Esophagus muscularis mucosa (tissue), 4 donors: ENCODE data around the gene EHD1. TPM values are rescaled to one million over a fixed set of nuclear protein-coding genes. Genes with fewer than 3 reads are reported as not detected.

ENCODE experiments used
- DNase-seq: peaks from one replicate; pipeline ENCODE4 v3.0.0-alpha.2; 2017; ENCODE audit errors: extremely low spot score
- H3K27ac ChIP-seq, 4 donors: fragments of 200-600 bp; sonication (generic); replicated peaks in 1 of 4; 1 replicate in 3 of 4; 2 replicates in 1 of 4; pipeline ENCODE4 v1.5.1; 2016 to 2019; ENCODE audit warnings: mild to moderate bottlenecking in 1 of 4
- H3K27me3 ChIP-seq, 4 donors: fragments of 200-600 bp; sonication (generic); one replicate each; pipeline versions ENCODE4 v1.5.1 to v1.6.0; 2016 to 2019
- H3K36me3 ChIP-seq, 4 donors: fragments of 200-600 bp; sonication (generic); one replicate each; pipeline ENCODE4 v1.5.1; 2016 to 2019
- H3K4me1 ChIP-seq, 4 donors: fragments of 200-600 bp; sonication (generic); one replicate each; pipeline ENCODE4 v1.5.1; 2016 to 2019
- H3K4me3 ChIP-seq, 4 donors: fragments of 200-600 bp; sonication (generic); 1 replicate in 2 of 4; 2 replicates in 2 of 4; pipeline ENCODE4 v1.5.1; 2016 to 2019; ENCODE audit warnings: mild to moderate bottlenecking in 4 of 4, moderate library complexity in 1 of 4
- H3K9me3 ChIP-seq, 4 donors: fragments of 200-600 bp; sonication (generic); 1 replicate in 3 of 4; 2 replicates in 1 of 4; pipeline ENCODE4 v1.5.1; 2016 to 2019
- EP300 ChIP-seq: sonication (generic); formaldehyde crosslinking; IDR thresholded peaks from one replicate; pipeline ENCODE4 v1.6.1; 2017; ENCODE audit warnings: antibody characterized with exemption
- POLR2A ChIP-seq: fragments of 450-650 bp; IDR thresholded peaks from one replicate; pipeline ENCODE4 v1.6.1; 2017; ENCODE audit warnings: antibody characterized with exemption, moderate library complexity, mild to moderate bottlenecking, low read depth
- POLR2AphosphoS5 ChIP-seq, 2 donors: sonication (generic); formaldehyde crosslinking; IDR thresholded peaks; one replicate each; pipeline ENCODE4 v1.6.1; 2017; ENCODE audit warnings: antibody characterized with exemption in 2 of 2
- WGBS: methylation state at CpG from one replicate; pipeline ENCODE4 v1.1.5; 2018; 5-methylcytosine and 5-hydroxymethylcytosine counted together
- intact Hi-C: fragments of 100-400 bp; cut with DNase I; formaldehyde crosslinking; loops from one replicate; pipeline ENCODE4 v1.15.1; 2023
- total RNA-seq, 4 donors: library from RNA; depleted of rRNA; stranded (reverse); fragments of >200 nt; gene quantifications; one replicate each; pipeline versions ENCODE4 v1.1.0 to v1.2.1, GENCODE V29; 2016
- TF ChIP-seq, protein P1 (sequence below), 3 experiments: fragments of 200-600 bp in 2 of 3; fragments of 450-650 bp in 1 of 3; sonication (generic) in 2 of 3; IDR thresholded peaks; one replicate each; pipeline ENCODE4 v1.5.1; 2017 to 2019; ENCODE audit warnings: antibody characterized with exemption in 3 of 3, mild to moderate bottlenecking in 2 of 3, moderate library complexity in 1 of 3

Gene EHD1
- total RNA-seq, 4 donors from 2014 or later: 57.0 to 193 (median 104) TPM

DNA sequence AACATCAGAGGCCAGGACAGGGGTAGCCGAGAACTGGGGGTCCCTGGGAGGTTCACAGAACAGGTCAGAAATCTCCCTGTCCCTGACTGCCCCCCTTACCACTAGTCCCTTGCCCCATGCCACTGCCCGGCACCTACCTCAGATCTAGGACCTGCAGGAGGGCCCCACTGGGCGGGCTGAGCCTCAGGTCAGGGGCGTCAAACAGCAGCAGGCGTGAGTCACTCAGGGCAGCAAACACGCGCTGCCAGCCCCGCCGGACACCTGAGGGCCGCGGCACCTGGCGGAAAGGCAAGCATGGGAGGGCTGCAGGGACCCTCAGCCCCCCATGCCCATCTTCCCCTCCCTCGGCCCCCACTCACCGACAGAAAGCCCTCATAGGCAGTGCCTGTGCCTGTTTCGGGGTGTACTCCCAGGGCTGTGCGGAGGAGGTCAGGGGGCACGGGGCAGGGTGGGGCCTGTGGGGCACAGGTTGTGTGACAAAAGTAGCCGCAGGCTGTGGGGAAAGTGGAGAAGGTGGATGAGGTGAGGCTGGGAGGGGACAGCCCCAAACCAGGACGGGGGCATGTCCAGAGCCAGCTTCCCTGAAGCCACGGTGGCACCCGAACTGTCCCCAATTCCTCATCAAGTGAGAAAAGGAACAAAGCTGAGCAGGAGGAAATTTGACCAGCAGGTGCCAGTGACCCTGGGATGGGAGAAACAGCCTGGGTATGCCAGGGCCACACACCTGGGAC, 45.8 kb downstream of the EHD1 start:
- intact Hi-C loops: no loop called here
- H3K27ac ChIP-seq: no peak overlapping the region
- H3K9me3 ChIP-seq: no peaks in the 10 kb centered on the region
- H3K4me3 ChIP-seq: no peak overlapping the region
- TF ChIP-seq, protein P1, sequence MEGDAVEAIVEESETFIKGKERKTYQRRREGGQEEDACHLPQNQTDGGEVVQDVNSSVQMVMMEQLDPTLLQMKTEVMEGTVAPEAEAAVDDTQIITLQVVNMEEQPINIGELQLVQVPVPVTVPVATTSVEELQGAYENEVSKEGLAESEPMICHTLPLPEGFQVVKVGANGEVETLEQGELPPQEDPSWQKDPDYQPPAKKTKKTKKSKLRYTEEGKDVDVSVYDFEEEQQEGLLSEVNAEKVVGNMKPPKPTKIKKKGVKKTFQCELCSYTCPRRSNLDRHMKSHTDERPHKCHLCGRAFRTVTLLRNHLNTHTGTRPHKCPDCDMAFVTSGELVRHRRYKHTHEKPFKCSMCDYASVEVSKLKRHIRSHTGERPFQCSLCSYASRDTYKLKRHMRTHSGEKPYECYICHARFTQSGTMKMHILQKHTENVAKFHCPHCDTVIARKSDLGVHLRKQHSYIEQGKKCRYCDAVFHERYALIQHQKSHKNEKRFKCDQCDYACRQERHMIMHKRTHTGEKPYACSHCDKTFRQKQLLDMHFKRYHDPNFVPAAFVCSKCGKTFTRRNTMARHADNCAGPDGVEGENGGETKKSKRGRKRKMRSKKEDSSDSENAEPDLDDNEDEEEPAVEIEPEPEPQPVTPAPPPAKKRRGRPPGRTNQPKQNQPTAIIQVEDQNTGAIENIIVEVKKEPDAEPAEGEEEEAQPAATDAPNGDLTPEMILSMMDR (IDR thresholded peaks at IDR 0.05): no peak
- TF ChIP-seq POLR2AphosphoS5 (IDR thresholded peaks at IDR 0.05) (no peak), POLR2A (no peak), EP300 (no peak)
- no peak for DNase-seq
- WGBS: 87% methylated on average over 11 of the region's 21 CpGs
- no peaks in the 10 kb centered on the region for H3K4me1 ChIP-seq
- no peaks in the 10 kb centered on the region for H3K36me3 ChIP-seq
- no peaks in the 10 kb centered on the region for H3K27me3 ChIP-seq

DNA sequence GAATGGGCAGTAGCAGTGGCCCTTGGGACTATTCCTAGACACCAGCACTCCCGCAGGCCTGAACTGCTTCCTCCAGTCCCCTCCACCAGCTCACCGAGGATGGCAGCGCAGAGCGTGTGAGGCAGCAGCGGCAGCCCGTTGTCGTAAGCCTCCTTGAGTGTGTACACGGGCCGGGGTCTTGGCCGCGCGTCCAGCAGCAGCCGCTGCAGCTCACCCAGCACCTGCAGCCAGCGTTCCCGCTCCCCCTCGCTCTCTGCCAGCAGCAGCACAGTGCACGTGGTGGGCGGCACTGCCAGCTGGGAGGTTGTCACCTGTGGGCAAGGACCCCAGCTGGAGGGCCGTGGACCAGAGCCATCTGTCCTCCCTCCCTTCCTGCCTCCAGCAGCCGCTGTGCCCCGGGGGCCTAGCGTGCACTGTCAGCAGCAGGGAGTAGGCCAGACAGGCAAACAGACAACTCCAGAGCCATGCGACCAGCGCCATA, 47.0 kb downstream of the EHD1 start:
- TF ChIP-seq POLR2A (no peak), EP300 (no peak), POLR2AphosphoS5 (IDR thresholded peaks at IDR 0.05) (no peak)
- TF ChIP-seq, protein P1 (IDR thresholded peaks at IDR 0.05): no peak
- 91% methylated on average over 13 of the region's 24 CpGs for WGBS
- no peak overlapping the region for H3K27ac ChIP-seq
- H3K9me3 ChIP-seq: no peaks in the 10 kb centered on the region
- no peaks in the 10 kb centered on the region for H3K4me1 ChIP-seq
- H3K4me3 ChIP-seq: no peak overlapping the region
- intact Hi-C loops: no loop called here
- no peaks in the 10 kb centered on the region for H3K27me3 ChIP-seq
- H3K36me3 ChIP-seq: no peaks in the 10 kb centered on the region
- DNase-seq: no peak

DNA sequence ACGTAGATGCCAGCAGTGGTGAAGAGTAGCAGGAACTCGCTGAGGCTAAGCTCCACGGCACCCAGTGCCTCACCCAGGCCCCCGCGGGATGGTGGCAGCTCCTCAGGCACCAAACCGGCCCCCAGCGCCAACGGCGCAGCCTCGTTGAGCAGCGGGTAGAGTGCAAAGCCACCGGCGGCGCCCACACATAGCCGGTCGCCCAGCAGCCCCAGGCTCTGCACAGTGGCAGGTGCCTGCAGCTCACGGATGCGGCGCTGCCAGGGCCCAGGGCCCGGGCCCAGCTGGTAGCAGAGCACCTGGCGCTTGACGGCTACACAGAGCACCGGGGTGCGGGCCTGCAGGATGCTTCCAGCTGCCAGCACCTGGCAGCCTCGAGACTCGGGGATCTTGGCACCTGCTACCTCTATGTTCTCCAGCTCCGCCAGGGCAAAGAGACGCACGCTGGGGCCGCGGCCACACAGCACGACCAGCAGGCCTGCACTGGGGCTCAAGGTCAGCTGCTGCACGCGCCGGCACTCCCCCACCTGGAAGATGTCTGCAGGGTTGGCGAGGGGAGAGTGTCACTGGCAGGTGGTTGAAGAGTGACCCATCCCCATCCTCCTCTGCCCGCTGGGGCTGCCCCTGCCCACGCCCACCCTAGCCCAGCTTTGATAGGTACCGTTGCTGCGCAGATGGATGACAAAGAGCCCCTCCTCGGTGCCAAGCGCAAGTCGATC, 48.7 kb downstream of the EHD1 start:
- Histone ChIP-seq H3K36me3 (no peaks in the 10 kb centered on the region), H3K27ac (no peak overlapping the region), H3K4me1 (no peaks in the 10 kb centered on the region), H3K9me3 (no peaks in the 10 kb centered on the region), H3K27me3 (no peaks in the 10 kb centered on the region), H3K4me3 (no peak overlapping the region)
- TF ChIP-seq POLR2A: no peak
- TF ChIP-seq, protein P1 (IDR thresholded peaks at IDR 0.05): no peak
- intact Hi-C loops: no loop called here
- WGBS: 81% methylated on average over 6 of the region's 43 CpGs
- DNase-seq: no peak

DNA sequence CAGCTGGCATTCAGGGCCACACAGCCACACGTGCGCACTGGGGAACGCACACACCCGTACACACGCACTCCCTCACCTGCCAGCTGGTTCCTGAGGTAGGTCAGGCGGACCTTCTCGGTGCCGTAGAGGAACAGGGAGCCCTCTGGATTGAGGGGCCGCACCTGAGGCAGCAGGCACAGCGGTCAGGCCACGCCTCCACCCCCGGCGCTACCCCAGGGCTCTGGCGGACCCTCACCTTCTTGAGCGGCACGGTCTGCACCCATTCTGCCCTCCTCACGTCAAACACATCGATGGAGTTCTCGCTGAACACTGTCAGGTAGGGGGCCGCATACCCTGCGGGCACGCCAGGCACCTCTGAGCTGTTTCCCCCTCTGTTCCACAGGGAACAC, 51.0 kb downstream of the EHD1 start:
- no peaks in the 10 kb centered on the region for H3K4me1 ChIP-seq
- TF ChIP-seq, protein P1 (IDR thresholded peaks at IDR 0.05): no peak
- TF ChIP-seq POLR2AphosphoS5 (IDR thresholded peaks at IDR 0.05): no peak
- no peak for TF ChIP-seq POLR2A
- no peak for TF ChIP-seq EP300
- 95% methylated on average over 22 of the region's 22 CpGs for WGBS
- no peak overlapping the region for H3K27ac ChIP-seq
- H3K4me3 ChIP-seq: no peak overlapping the region
- intact Hi-C loops: no loop called here
- H3K27me3 ChIP-seq: no peaks in the 10 kb centered on the region
- H3K9me3 ChIP-seq: no peaks in the 10 kb centered on the region
- no peak for DNase-seq
- H3K36me3 ChIP-seq: no peaks in the 10 kb centered on the region
